Duodenal mucosa (tissue), 2 donors: Measurements from ENCODE around the gene SNRK.

Experiments
- H3K27ac ChIP-seq: one replicate; pipeline ENCODE4 v1.7.0; 2013; ENCODE audit warnings: low read depth, low read length
- H3K27me3 ChIP-seq, 2 donors: one replicate each; pipeline ENCODE4 v1.7.0; 2013; ENCODE audit warnings: low read length in 2 of 2, control low read depth in 1 of 2; ENCODE audit not compliant: insufficient read depth in 2 of 2, control insufficient read depth in 1 of 2
- H3K36me3 ChIP-seq, 2 donors: one replicate each; pipeline ENCODE4 v1.7.0; 2013; ENCODE audit warnings: low read length in 2 of 2, control low read depth in 1 of 2; ENCODE audit not compliant: insufficient read depth in 2 of 2, control insufficient read depth in 1 of 2
- H3K4me1 ChIP-seq, 2 donors: one replicate each; pipeline ENCODE4 v1.7.0; 2013; ENCODE audit warnings: low read length in 2 of 2, control low read depth in 1 of 2; ENCODE audit not compliant: insufficient read depth in 2 of 2, control insufficient read depth in 1 of 2
- H3K4me3 ChIP-seq, 2 donors: one replicate each; pipeline ENCODE4 v1.7.0; 2013; ENCODE audit warnings: low read length in 2 of 2, low read depth in 1 of 2
- H3K9ac ChIP-seq, 2 donors: one replicate each; pipeline ENCODE4 v1.7.0; 2013; ENCODE audit warnings: low read length in 2 of 2, low read depth in 1 of 2
- H3K9me3 ChIP-seq, 2 donors: one replicate each; pipeline ENCODE4 v1.7.0; 2013; ENCODE audit warnings: low read length in 2 of 2, control low read depth in 1 of 2; ENCODE audit not compliant: control insufficient read depth in 1 of 2

The SNRK gene

DNA sequence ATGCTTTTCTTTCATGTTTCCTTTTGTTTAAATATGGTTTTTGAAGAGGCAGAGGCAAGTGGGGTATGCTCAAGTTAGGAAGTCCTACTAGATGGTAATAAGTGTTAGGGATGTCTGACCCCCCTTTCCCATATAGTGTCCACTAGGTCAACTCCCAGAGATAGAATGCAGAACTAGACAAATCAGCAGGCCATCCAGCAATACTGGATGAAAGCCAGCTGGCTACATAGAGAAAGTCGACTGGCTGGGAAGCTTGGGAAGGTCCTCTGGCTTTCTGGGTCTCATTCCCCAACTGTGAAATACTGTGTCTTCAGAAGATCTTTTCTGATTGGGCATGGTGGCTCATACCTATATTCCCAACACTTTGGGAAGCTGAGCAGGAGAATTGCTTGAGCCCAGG is 113.8 kb downstream of the SNRK start:
- Histone ChIP-seq H3K27me3 (no peaks in the 10 kb centered on the region), H3K4me3 (no peak overlapping the region), H3K36me3 (no peaks in the 10 kb centered on the region), H3K9me3 (no peaks in the 10 kb centered on the region), H3K4me1 (peaks cover 0 to 6% of the 10 kb centered on the region in 2 donors), H3K9ac (no peak overlapping the region), H3K27ac (no peak overlapping the region)
